Purkinje cell (primary cell): ENCODE measurements around the gene CELF1. TPM values are rescaled to one million over a fixed set of nuclear protein-coding genes. Genes with fewer than 3 reads are reported as not detected.

Experiments
- polyA plus RNA-seq: library from polyadenylated mRNA; unstranded; fragments of >200 nt; fragmentation: Nextera tagmentation; gene quantifications from 2 replicates; pipeline ENCODE4 v1.2.1, GENCODE V29; 2014

Gene CELF1
- polyA plus RNA-seq, result 36.5 and 38.6 TPM in 2 replicates

GRCh38 chr11:47552566-47553405, at the start of gene CELF1:
CELF1 (minus strand) TSS chr11:47553132; CDS start chr11:47499523, 53,609 bp downstream.

GRCh38 chr11:47593934-47594855, 41.3 kb upstream of the CELF1 start, which contains the start of gene C1QTNF4:
C1QTNF4 (minus strand) TSS chr11:47594411; CDS start chr11:47590810, 3,601 bp downstream.

GRCh38 chr11:47586098-47586855, 33.3 kb upstream of the CELF1 start, which contains the start of gene FAM180B:
FAM180B (plus strand) TSS chr11:47586678; CDS start chr11:47586769, 91 bp downstream.

GRCh38 chr11:47578524-47579494, 25.9 kb upstream of the CELF1 start, which contains the start of the genes KBTBD4 and NDUFS3:
KBTBD4 (minus strand) TSS chr11:47578970; CDS start chr11:47578951, 19 bp downstream.
NDUFS3 (plus strand) TSS chr11:47579074; CDS start chr11:47579092, 18 bp downstream.

GRCh38 chr11:47565340-47566148, 12.6 kb upstream of the CELF1 start, which contains the start of gene PTPMT1:
PTPMT1 (plus strand) TSS chr11:47565599; CDS start chr11:47565623, 24 bp downstream.

GRCh38 chr11:47448566-47449427, 104.1 kb downstream of the CELF1 start, which contains the start of gene RAPSN:
RAPSN (minus strand) TSS chr11:47449136; CDS start chr11:47448964, 172 bp downstream.

GRCh38 chr11:47426062-47426956, 126.6 kb downstream of the CELF1 start, which contains the start of gene PSMC3:
PSMC3 (minus strand) TSS chr11:47426439; CDS start chr11:47426279, 160 bp downstream.

Other genes starting within 250 kb of the CELF1 start
- 0.08 TPM in 1 of 2 replicates, not detected in the other for gene MYBPC3, start 200.4 kb downstream of the CELF1 start, polyA plus RNA-seq
- gene SPI1, start 174.6 kb downstream of the CELF1 start, polyA plus RNA-seq, result not detected in 2 replicates
- gene SLC39A13, start 144.5 kb downstream of the CELF1 start, polyA plus RNA-seq, result 1.6 and 2.9 TPM in 2 replicates
- gene PSMC3, start 126.7 kb downstream of the CELF1 start, polyA plus RNA-seq, result 72.9 and 74.2 TPM in 2 replicates
- gene RAPSN, start 104.0 kb downstream of the CELF1 start, polyA plus RNA-seq, result not detected in 2 replicates
- gene PTPMT1, start 12.5 kb upstream of the CELF1 start, polyA plus RNA-seq, result 30.4 and 60.4 TPM in 2 replicates
- 0.62 and 8.9 TPM in 2 replicates for gene KBTBD4, start 25.8 kb upstream of the CELF1 start, polyA plus RNA-seq
- gene NDUFS3, start 25.9 kb upstream of the CELF1 start, polyA plus RNA-seq, result 180 and 237 TPM in 2 replicates
- not detected in 2 replicates for gene FAM180B, start 33.5 kb upstream of the CELF1 start, polyA plus RNA-seq
- 0.24 TPM in 2 replicates for gene C1QTNF4, start 41.3 kb upstream of the CELF1 start, polyA plus RNA-seq
- 125 and 127 TPM in 2 replicates for gene MTCH2, start 89.4 kb upstream of the CELF1 start, polyA plus RNA-seq
- 0.28 and 0.75 TPM in 2 replicates for gene AGBL2, start 162.2 kb upstream of the CELF1 start, polyA plus RNA-seq
- gene FNBP4, start 214.2 kb upstream of the CELF1 start, polyA plus RNA-seq, result 13.8 and 15.5 TPM in 2 replicates